ENCODE results near the gene NPRL2. TPM values are rescaled to one million over a fixed set of nuclear protein-coding genes. Genes with fewer than 3 reads are reported as not detected.

NPRL2 gene
- polyA plus RNA-seq, 1 donor from 2014 or later = 30.4 TPM

DNA sequence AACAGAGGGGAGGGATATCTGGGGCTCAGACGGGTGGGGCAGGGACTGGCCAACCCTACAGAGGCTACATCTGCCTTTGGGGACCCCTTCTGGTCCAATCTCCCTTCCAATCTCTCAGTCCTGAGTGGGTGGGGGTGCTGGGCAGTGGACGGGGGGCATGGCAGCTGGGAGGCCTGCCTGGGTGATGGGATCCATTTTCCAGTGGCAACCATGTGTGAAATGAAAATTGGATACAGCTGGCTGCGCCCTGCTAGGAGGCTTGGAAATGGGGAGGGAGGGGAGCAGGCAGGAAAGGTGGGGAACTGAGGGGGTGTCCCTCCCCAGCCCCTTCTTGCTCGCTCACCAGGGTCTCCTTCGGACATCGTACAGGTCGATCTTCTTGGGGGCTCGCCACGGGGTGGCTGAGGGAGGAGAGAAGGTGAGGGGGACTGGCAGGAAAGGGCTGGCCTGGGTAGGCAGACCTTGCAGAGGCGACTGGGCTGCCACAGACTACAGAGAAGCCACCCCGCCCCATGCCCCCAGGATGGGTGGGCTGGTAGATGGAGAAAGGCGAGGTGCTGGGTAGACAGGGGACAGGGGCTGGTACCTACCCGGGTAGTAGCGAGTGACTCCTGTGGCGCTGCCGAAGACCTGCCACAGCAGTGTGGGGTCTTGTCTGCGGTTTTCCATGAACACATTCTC is 30.0 kb upstream of the NPRL2 start:
- Mint-ChIP-seq H3K36me3 (no peaks in the 10 kb centered on the region), H3K4me3 (no peak overlapping the region), H3K4me1 (no peaks in the 10 kb centered on the region), H3K9me3 (no peaks in the 10 kb centered on the region), H3K27ac (no peak overlapping the region), H3K27me3 (no peaks in the 10 kb centered on the region)

DNA sequence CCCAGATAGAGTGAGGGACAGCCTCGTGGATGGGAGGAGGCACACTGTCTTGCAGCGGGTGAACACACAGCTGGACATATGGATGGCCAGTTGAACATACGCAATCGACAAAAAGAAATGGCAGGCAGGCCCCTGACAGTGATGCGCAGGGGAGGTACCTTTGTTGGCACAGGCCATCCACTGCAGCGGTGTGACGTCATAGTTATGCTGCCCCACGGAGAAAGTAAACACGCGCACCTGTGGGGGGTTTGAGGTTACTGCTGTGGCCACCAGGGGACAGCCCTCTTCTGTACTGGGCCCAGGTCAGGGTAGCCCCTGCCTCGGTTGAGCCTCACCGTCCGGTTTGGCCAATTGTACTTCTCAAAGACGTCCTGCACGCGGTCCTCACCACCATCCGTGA is 28.2 kb upstream of the NPRL2 start:
- no peaks in the 10 kb centered on the region for H3K27me3 Mint-ChIP-seq
- no peaks in the 10 kb centered on the region for H3K4me1 Mint-ChIP-seq
- H3K36me3 Mint-ChIP-seq = no peaks in the 10 kb centered on the region
- no peak overlapping the region for H3K27ac Mint-ChIP-seq
- no peaks in the 10 kb centered on the region for H3K9me3 Mint-ChIP-seq
- H3K4me3 Mint-ChIP-seq = no peak overlapping the region

DNA sequence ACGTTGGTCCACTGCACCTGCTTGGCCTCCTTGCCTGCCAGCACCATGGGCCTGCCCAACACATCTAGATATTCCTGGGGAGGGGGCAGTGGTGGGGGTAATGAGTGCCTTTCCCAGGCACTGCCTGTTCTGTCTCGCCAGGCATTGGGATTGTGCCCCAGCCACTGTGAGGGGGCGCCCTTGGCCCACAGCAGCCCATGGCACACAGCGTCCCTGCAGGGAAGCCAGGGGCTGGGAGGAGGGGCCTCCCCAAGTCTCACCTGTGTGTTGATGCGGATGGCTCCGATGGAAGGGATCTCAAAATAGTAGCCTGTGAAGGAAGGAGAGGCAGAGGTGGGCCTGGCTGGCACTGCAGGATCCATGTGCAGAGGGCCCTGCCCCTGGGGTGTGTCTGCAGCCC is 27.4 kb upstream of the NPRL2 start:
- H3K27ac Mint-ChIP-seq = no peak overlapping the region
- H3K9me3 Mint-ChIP-seq = no peaks in the 10 kb centered on the region
- H3K4me1 Mint-ChIP-seq = no peaks in the 10 kb centered on the region
- no peaks in the 10 kb centered on the region for H3K36me3 Mint-ChIP-seq
- H3K27me3 Mint-ChIP-seq = no peaks in the 10 kb centered on the region
- no peak overlapping the region for H3K4me3 Mint-ChIP-seq

DNA sequence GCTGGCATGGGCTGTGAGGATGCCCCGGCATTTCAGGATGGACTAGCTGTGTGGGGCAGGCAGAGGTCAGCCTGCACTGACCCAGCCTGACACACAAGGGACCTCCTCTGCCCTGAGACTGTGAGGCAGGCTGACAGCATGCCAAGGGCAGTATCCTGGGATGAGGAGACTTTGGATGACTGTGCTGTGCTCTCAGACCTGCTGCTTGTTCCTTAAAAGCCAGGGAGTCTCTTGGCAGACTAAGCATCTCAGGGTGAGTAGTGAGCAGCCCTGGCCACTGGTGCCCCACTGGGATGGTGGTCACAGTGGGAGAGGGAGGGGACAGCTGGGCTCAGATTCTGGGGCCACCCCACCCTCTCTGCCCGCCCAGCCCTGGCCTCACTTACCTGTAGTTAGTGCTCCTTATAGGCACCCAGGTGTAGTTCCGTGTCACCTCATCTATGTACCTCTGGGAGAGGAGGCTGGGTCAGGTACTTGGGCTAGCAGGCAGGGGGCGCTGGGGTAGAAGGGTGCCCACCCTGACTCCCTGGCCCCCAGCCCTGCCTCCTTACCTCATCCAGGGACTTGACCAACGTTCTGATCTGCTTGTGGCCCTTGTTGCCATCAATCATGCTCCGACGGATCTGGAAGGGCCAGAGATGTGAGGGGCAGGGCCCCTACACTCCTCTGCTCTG is 24.8 kb upstream of the NPRL2 start:
- Mint-ChIP-seq H3K27me3 (no peaks in the 10 kb centered on the region), H3K27ac (no peak overlapping the region), H3K4me1 (peaks cover 0 to 2% (median 0%) of the 10 kb centered on the region in 3 donors), H3K9me3 (no peaks in the 10 kb centered on the region), H3K4me3 (no peak overlapping the region), H3K36me3 (no peaks in the 10 kb centered on the region)

DNA sequence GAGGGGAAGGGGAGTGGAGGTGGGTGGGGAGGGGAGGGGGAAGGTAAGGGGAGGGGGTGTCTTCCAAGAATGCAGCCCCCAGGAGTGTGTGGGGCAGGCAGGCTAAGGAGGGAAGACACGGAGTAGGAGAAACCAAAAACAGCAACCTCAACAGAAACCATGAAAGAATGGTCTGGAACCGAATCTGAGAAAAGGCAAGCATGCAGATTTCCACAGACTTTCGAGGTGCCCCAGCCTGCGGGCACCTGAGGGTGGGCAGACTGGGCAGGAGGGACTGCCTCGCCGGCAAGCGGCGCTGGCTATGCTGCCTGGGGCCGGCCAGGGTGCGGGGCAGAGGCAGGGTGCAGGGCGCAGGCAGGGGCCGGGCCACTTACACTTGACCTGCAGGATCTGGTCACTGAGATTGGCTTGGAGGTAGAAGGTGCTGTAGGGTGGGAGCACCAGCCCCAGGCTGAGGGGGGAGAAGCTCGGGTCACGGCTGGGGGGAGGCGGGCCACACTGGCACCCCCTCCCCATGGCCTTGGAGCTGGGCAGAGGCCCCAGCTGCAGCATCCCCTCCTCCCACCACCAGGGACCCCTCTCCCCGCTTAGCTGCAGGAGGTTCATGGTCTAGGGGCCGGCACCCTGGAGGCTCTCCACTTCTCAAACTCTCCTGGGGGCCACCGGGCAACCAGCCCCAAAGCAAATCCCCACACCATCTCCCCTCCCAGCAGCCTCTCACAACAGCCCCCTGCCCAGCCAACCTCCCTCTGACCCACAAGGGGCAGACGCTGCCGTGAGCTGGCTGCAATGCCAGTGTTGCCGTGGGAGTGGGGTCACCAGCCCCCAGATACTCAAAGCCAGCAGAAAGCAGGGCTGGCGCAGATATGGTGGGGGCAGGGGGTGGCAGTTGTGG is 24.0 kb upstream of the NPRL2 start:
- H3K36me3 Mint-ChIP-seq = no peaks in the 10 kb centered on the region
- H3K27ac Mint-ChIP-seq = no peak overlapping the region
- no peak overlapping the region for H3K4me3 Mint-ChIP-seq
- H3K4me1 Mint-ChIP-seq = peaks cover 0 to 2% (median 0%) of the 10 kb centered on the region in 3 donors
- H3K27me3 Mint-ChIP-seq = peaks cover under 1% of the 10 kb centered on the region
- H3K9me3 Mint-ChIP-seq = no peaks in the 10 kb centered on the region

DNA sequence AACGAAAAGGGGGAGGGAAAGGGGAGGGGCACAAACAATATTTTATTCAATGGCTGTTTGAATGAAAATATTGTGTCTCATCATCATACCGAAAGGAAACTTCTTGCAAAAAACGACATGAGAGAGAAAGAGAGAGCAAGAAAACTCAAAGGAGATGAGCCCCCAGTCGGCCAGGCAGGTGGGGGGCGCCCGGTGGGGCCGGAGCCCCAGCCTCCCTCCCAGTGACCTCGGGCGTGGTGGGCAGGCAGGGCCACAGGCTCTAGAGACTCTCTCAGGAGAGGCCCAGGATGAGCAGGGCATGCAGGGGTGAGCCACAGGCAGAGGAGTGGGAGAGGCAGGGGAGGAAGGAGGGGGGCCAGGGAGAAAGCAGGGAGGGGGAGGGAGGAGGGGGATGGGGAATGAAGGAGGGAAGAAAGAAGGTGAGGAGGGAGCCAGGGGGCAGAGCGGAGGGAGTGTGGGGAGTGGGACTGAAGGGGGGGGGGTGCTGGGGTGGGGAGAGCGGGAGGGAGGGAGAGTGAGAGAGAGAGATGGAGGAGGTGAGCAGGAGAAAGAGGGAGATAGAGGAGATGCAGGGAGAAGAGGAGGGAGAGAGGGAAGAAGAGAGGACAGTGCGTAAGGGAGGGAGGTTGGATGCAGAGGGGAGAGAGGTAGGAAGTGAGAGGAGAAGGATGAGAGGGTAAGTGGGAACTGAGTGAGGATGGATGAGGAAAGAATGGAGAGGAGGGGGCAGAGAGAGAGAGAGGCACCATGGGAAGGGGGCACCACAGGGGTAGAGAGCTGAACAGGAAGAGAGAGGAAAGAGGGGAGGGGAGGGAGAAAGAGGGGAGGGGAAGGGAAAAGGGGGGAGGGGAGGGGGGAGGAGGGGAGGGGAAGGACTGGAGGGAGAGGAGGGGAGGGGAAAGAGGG is 22.8 kb upstream of the NPRL2 start:
- Mint-ChIP-seq H3K36me3 (no peaks in the 10 kb centered on the region), H3K4me1 (peaks cover 0 to 2% (median 0%) of the 10 kb centered on the region in 3 donors), H3K4me3 (no peak overlapping the region), H3K27ac (no peak overlapping the region), H3K27me3 (peaks cover 2% of the 10 kb centered on the region), H3K9me3 (no peaks in the 10 kb centered on the region)

DNA sequence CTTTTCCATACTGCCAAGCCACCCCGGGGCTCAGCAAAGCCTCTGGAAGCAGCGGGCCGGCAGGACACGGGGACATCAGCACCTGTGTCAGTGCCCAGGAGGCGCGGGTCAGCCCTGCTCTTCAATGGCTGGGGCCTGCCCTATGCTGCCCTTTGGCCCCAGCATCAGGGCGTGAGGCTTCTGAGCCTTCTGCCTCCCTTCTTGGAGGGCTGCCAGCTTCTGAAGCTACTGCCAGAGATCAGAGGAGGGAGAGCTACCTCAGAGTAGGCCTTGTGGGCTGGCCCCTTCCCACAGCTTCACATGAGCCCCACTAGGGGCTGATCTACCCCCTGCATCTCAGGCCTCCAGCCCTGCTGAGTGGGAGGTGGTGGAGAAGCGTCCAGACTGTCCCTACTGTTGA is 21.8 kb upstream of the NPRL2 start:
- Mint-ChIP-seq H3K9me3 (no peaks in the 10 kb centered on the region), H3K36me3 (no peaks in the 10 kb centered on the region), H3K27me3 (peaks cover 2% of the 10 kb centered on the region), H3K4me3 (no peak overlapping the region), H3K4me1 (peaks cover 0 to 2% (median 2%) of the 10 kb centered on the region in 3 donors), H3K27ac (no peak overlapping the region)

DNA sequence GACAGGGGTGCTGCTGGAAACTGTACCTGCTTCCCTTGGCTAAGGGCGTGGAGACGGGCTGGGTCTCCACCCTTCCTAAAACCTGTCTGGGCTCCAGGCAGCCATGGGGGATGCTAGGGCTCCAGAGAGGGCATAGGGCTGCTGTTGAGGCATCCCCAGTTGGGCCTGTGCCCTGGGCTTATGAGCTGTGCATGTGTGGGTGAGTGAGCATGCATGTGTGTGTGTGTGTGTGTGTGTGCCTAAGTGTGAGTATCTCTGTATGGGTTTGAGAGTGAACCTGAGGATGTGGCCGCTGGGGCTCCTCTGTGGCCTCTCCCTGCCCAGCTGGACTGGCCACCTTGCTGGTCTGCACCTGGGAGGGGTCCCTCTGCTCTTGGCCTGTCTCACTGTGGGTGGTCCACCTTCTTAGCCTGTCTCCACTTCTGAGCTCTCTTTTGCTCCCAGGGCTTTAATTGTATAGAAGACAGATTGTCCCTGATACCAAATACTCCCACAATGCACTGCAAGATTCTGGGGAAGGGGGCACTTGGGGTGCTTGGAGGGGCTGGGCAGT is 20.6 kb upstream of the NPRL2 start:
- H3K27me3 Mint-ChIP-seq = peaks cover 2% of the 10 kb centered on the region
- peaks cover 0 to 5% (median 5%) of the 10 kb centered on the region in 3 donors for H3K4me1 Mint-ChIP-seq
- no peaks in the 10 kb centered on the region for H3K9me3 Mint-ChIP-seq
- no peak overlapping the region for H3K27ac Mint-ChIP-seq
- H3K4me3 Mint-ChIP-seq = no peak overlapping the region
- no peaks in the 10 kb centered on the region for H3K36me3 Mint-ChIP-seq

DNA sequence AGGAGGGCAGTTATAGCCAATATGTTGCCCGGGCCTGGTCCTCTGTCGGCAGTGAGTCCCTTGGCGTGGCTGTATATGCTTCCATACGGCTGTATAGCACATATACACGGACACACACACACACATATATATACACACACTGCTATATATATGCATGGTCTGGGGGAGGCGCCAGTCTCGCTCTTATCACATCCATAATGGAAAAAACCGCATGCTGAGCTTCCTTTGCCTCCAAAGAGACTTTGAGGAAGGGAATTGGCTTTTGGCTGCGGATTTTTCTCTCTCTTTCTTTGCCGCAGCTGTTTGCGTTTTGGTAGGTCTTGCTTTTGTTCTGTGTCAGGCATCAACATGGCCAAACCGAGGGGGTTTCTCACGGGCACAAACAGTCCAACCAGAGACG is 20.0 kb upstream of the NPRL2 start:
- no peak overlapping the region for H3K27ac Mint-ChIP-seq
- H3K4me1 Mint-ChIP-seq = peaks cover 0 to 8% (median 6%) of the 10 kb centered on the region in 3 donors
- H3K9me3 Mint-ChIP-seq = no peaks in the 10 kb centered on the region
- H3K27me3 Mint-ChIP-seq = peaks cover 2% of the 10 kb centered on the region
- peak overlapping the region in 1 of 4 donors; percentile 60 for H3K4me3 Mint-ChIP-seq
- H3K36me3 Mint-ChIP-seq = no peaks in the 10 kb centered on the region

DNA sequence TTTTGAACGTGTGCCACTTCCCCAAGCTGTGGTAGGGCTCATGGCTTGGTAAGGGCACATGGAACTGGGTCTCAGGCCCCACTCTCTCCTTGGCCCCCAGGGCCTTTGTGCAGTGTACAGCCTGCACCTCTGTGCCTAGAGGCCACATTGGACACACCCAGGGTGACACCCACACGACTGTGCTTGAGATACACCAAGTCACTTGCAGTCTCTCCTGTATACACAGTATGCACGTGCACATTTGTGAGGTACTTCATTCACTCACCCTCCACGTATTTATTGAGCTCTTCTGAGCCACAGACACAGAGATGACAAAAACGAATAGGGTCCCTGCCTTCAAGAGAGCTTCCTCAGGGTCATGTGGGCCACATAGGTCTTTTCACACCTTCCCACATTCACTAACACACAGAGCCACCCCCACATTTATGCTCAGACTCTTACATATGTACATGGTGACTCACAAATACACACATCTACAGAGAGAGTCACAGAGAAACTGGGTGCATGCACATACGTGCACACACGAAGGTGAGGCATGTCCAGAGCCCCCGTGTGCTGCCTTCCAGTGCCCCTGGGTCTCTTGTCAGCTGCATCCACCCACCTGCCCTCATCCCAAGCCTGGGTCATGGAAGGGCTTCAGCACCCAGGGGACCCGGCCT is 18.6 kb upstream of the NPRL2 start:
- Mint-ChIP-seq H3K4me3 (peak overlapping the region in 1 of 4 donors; percentile 58), H3K27ac (no peak overlapping the region), H3K9me3 (no peaks in the 10 kb centered on the region), H3K4me1 (peaks cover 0 to 11% (median 6%) of the 10 kb centered on the region in 3 donors), H3K27me3 (peaks cover 2% of the 10 kb centered on the region), H3K36me3 (no peaks in the 10 kb centered on the region)

DNA sequence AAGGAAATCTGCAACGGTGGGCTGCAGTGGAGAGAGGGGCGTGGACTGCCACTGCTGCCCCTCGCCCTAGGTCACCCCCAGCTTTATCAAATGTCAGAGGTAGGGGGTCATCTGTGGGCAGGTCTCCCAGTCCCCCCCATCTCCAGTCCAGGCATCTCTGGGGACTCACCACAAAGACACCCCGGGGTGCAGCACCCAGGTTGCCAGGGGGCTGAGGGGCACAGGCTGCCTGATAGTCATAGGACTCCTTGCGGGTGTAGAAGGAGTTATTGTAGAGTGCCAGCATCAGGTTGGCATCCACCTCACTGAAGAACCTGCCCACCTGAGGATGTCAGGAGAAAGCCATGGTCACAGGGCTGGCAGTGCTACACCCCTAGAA is 15.3 kb upstream of the NPRL2 start:
- Mint-ChIP-seq H3K36me3 (no peaks in the 10 kb centered on the region), H3K27me3 (peaks cover 2% of the 10 kb centered on the region), H3K4me1 (peaks cover 0 to 10% (median 6%) of the 10 kb centered on the region in 3 donors), H3K4me3 (peak overlapping the region; percentile 86 to 95 (median 90)), H3K9me3 (no peaks in the 10 kb centered on the region), H3K27ac (peak overlapping the region in 2 of 3 donors; percentile 89 to 90)

DNA sequence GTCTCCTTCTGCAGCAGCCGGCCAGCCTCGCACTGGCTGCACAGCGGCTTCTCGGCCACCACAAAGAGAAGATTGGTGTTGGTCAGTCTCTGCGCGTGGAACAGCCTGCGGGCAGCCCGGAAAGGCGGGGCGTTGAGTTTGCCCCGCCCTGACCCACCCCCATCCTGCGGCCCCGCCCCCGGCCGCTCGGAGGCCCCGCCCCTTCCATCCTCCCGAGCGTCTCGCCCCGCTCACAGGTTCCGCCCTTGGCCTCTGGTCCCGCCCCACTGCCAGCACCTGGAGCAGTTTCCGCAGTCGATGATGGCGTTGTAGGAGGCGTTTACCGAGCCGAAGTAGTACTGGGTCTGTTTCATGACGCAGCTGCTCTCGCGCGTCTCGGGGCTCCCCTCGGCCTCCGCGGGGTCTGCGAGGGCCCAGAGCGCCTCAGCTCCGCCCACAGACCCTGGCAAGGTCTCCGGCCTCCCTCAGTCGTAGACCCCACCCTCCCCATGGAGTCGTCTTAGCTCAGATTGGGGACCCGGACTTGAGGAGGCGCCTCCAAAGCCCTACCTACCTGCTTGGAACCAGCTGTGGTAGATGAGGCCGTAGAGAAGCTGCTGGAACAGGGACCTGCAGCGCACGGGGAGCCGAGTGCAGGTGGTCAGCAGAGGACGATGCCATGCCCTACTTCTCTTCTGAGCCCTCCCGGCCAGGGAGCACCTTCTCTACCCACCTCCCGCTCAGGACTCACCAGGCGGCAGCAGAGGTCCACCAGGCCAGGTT is 14.7 kb upstream of the NPRL2 start:
- peak overlapping the region; percentile 73 to 90 (median 89) for H3K27ac Mint-ChIP-seq
- H3K27me3 Mint-ChIP-seq = peaks cover 2% of the 10 kb centered on the region
- H3K9me3 Mint-ChIP-seq = no peaks in the 10 kb centered on the region
- H3K4me1 Mint-ChIP-seq = peaks cover 0 to 10% (median 6%) of the 10 kb centered on the region in 3 donors
- peak overlapping the region; percentile 86 to 95 (median 90) for H3K4me3 Mint-ChIP-seq
- no peaks in the 10 kb centered on the region for H3K36me3 Mint-ChIP-seq

DNA sequence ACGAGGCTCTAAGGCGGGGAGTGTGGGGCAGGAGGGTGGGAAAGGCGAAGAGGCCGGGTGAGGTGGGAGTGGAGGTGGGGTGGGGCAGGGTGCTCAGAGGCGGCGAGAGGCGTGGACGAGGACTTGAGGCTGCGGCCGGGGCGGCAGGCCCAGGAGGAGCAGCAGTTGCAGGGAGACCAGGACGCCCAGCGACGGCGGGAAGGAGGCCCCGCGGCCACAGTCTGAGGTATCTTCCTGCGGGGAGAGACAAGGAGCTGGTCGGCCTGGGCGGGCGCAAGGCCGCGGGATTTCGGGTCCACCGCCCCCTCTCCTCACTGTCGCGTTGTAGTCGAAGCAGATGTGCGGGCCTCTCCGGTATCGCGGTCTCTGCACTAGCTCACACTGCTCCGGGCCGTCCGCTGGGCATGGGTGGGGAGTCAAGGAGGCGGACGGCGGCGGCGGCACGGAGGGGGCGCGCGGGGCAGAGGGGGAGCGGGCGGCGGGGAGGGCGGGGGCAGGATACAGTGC is 14.1 kb upstream of the NPRL2 start:
- Mint-ChIP-seq H3K27me3 (peaks cover 2% of the 10 kb centered on the region), H3K9me3 (no peaks in the 10 kb centered on the region), H3K36me3 (no peaks in the 10 kb centered on the region), H3K4me1 (peaks cover 4 to 11% (median 7%) of the 10 kb centered on the region in 3 donors), H3K4me3 (peak overlapping the region; percentile 86 to 95 (median 90)), H3K27ac (peak overlapping the region in 1 of 3 donors; percentile 89)
